Skeletal muscle tissue (tissue), 4 donors: Measurements from ENCODE around the gene CHST11. TPM values are rescaled to one million over a fixed set of nuclear protein-coding genes. Genes with fewer than 3 reads are reported as not detected.

Experiments used
- H3K27ac ChIP-seq: one replicate; pipeline ENCODE4 v1.7.0; 2013; ENCODE audit warnings: mild to moderate bottlenecking, low read depth, low read length, inconsistent platforms
- H3K27me3 ChIP-seq, 3 donors: one replicate each; pipeline ENCODE4 v1.7.0; 2013; ENCODE audit warnings: low read length in 3 of 3; ENCODE audit not compliant: control insufficient read depth in 3 of 3, insufficient read depth in 3 of 3
- H3K36me3 ChIP-seq, 3 donors: one replicate each; pipeline ENCODE4 v1.7.0; 2013; ENCODE audit warnings: low read length in 3 of 3; ENCODE audit not compliant: control insufficient read depth in 3 of 3, insufficient read depth in 3 of 3
- H3K4me1 ChIP-seq, 3 donors: one replicate each; pipeline ENCODE4 v1.7.0; 2013; ENCODE audit warnings: low read length in 3 of 3, mild to moderate bottlenecking in 3 of 3; ENCODE audit not compliant: control insufficient read depth in 3 of 3, insufficient read depth in 3 of 3
- H3K4me3 ChIP-seq, 3 donors: one replicate each; pipeline ENCODE4 v1.7.0; 2013; ENCODE audit warnings: low read length in 3 of 3
- H3K9ac ChIP-seq, 3 donors: one replicate each; pipeline ENCODE4 v1.7.0; 2013; ENCODE audit warnings: low read length in 3 of 3, mild to moderate bottlenecking in 3 of 3, moderate library complexity in 2 of 3, low read depth in 1 of 3
- H3K9me3 ChIP-seq, 3 donors: one replicate each; pipeline ENCODE4 v1.7.0; 2013; ENCODE audit warnings: low read length in 3 of 3; ENCODE audit not compliant: control insufficient read depth in 3 of 3
- total RNA-seq: library from RNA; depleted of rRNA; stranded (reverse); fragments of >200 nt; gene quantifications from one replicate; pipeline ENCODE4 v1.2.3, GENCODE V29; 2014
- donor health status: Osteomylitis.

Gene CHST11
- total RNA-seq, 1 donor from 2014 or later, result 2.1 TPM

GRCh38 chr12:104477510-104478390 lies 21.0 kb downstream of the CHST11 start:
- peaks cover 0 to 3% (median 0%) of the 10 kb centered on the region in 3 donors for H3K9me3 ChIP-seq
- no peak overlapping the region for H3K4me3 ChIP-seq
- no peak overlapping the region for H3K27ac ChIP-seq
- peaks cover 0 to 3% (median 0%) of the 10 kb centered on the region in 3 donors for H3K4me1 ChIP-seq
- no peak overlapping the region for H3K9ac ChIP-seq
- H3K36me3 ChIP-seq, result no peaks in the 10 kb centered on the region
- H3K27me3 ChIP-seq, result no peaks in the 10 kb centered on the region

- no peak overlapping the region for H3K9ac ChIP-seq
- H3K4me3 ChIP-seq, result no peak overlapping the region
- H3K36me3 ChIP-seq, result no peaks in the 10 kb centered on the region
- H3K9me3 ChIP-seq, result peaks cover 0 to 3% (median 0%) of the 10 kb centered on the region in 3 donors
- H3K4me1 ChIP-seq, result peaks cover 0 to 3% (median 0%) of the 10 kb centered on the region in 3 donors
- H3K27ac ChIP-seq, result no peak overlapping the region
- H3K27me3 ChIP-seq, result no peaks in the 10 kb centered on the region
These were observed 21.8 kb downstream of the CHST11 start for GRCh38 chr12:104478396-104479122.

- peaks cover 0 to 3% (median 0%) of the 10 kb centered on the region in 3 donors for H3K9me3 ChIP-seq
- no peaks in the 10 kb centered on the region for H3K27me3 ChIP-seq
- H3K27ac ChIP-seq, result no peak overlapping the region
- no peaks in the 10 kb centered on the region for H3K36me3 ChIP-seq
- no peak overlapping the region for H3K4me3 ChIP-seq
- no peak overlapping the region for H3K9ac ChIP-seq
- peaks cover 0 to 3% (median 0%) of the 10 kb centered on the region in 3 donors for H3K4me1 ChIP-seq
These were observed 22.4 kb downstream of the CHST11 start for GRCh38 chr12:104479123-104479662.

DNA sequence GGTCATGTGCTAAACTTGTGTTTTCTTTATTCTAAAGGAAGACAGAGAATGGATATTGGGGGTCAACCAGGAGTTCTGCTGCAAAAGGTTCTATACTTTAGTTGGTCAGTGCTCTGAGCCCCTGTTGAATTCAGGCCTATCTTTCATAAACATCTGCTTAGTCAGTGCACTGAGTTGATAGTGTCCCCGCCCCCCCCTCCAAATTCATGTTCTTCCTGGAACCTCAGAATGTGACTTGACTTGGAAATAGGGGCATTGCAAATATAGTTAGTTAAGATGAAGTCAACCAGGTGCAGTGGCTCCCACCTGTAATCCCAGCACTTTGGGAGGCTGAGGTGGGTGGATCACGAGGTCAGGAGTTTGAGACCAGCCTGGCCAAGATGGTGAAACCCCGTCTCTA lies 23.3 kb downstream of the CHST11 start:
- Histone ChIP-seq H3K27ac (no peak overlapping the region), H3K9ac (no peak overlapping the region), H3K4me1 (peaks cover 0 to 3% (median 0%) of the 10 kb centered on the region in 3 donors), H3K36me3 (no peaks in the 10 kb centered on the region), H3K27me3 (no peaks in the 10 kb centered on the region), H3K4me3 (no peak overlapping the region), H3K9me3 (peaks cover 0 to 3% (median 0%) of the 10 kb centered on the region in 3 donors)

- no peaks in the 10 kb centered on the region for H3K36me3 ChIP-seq
- peaks cover 3 to 8% (median 4%) of the 10 kb centered on the region in 3 donors for H3K4me1 ChIP-seq
- no peak overlapping the region for H3K9ac ChIP-seq
- H3K27ac ChIP-seq, result no peak overlapping the region
- no peaks in the 10 kb centered on the region for H3K27me3 ChIP-seq
- H3K4me3 ChIP-seq, result no peak overlapping the region
- peaks cover 0 to 3% (median 0%) of the 10 kb centered on the region in 3 donors for H3K9me3 ChIP-seq
These were observed 24.2 kb downstream of the CHST11 start for GRCh38 chr12:104480826-104481440.

GRCh38 chr12:104482113-104482512 lies 25.4 kb downstream of the CHST11 start:
- Histone ChIP-seq H3K4me1 (peaks cover 10 to 12% (median 12%) of the 10 kb centered on the region in 3 donors), H3K36me3 (no peaks in the 10 kb centered on the region), H3K9me3 (peaks cover 0 to 3% (median 0%) of the 10 kb centered on the region in 3 donors), H3K27me3 (no peaks in the 10 kb centered on the region), H3K27ac (no peak overlapping the region), H3K4me3 (no peak overlapping the region), H3K9ac (no peak overlapping the region)

- Histone ChIP-seq H3K27me3 (no peaks in the 10 kb centered on the region), H3K4me1 (peaks cover 10 to 15% (median 12%) of the 10 kb centered on the region in 3 donors), H3K9ac (no peak overlapping the region), H3K9me3 (peaks cover 0 to 3% (median 0%) of the 10 kb centered on the region in 3 donors), H3K4me3 (no peak overlapping the region), H3K36me3 (no peaks in the 10 kb centered on the region), H3K27ac (no peak overlapping the region)
These were observed 26.0 kb downstream of the CHST11 start for GRCh38 chr12:104482748-104483147.

- Histone ChIP-seq H3K27ac (no peak overlapping the region), H3K36me3 (no peaks in the 10 kb centered on the region), H3K4me3 (no peak overlapping the region), H3K9ac (no peak overlapping the region), H3K9me3 (peaks cover 0 to 3% (median 0%) of the 10 kb centered on the region in 3 donors), H3K4me1 (peaks cover 9 to 15% (median 10%) of the 10 kb centered on the region in 3 donors), H3K27me3 (no peaks in the 10 kb centered on the region)
These were observed 27.3 kb downstream of the CHST11 start for GRCh38 chr12:104484079-104484478.

- no peaks in the 10 kb centered on the region for H3K36me3 ChIP-seq
- no peaks in the 10 kb centered on the region for H3K27me3 ChIP-seq
- H3K9ac ChIP-seq, result no peak overlapping the region
- H3K4me3 ChIP-seq, result no peak overlapping the region
- H3K27ac ChIP-seq, result no peak overlapping the region
- H3K4me1 ChIP-seq, result peaks cover 9 to 15% (median 10%) of the 10 kb centered on the region in 3 donors
- peaks cover 0 to 1% (median 0%) of the 10 kb centered on the region in 3 donors for H3K9me3 ChIP-seq
These were observed 29.1 kb downstream of the CHST11 start for GRCh38 chr12:104485651-104486362.
